Rectal smooth muscle tissue (tissue), 1 donor: ENCODE measurements around the gene KMT2E.

Source experiments
- H3K27ac ChIP-seq: one replicate; pipeline ENCODE4 v1.7.0; 2013; ENCODE audit warnings: low read depth, low read length, inconsistent platforms
- H3K27me3 ChIP-seq: one replicate; pipeline ENCODE4 v1.7.0; 2013; ENCODE audit warnings: low read length; ENCODE audit not compliant: control insufficient read depth, insufficient read depth
- H3K36me3 ChIP-seq: one replicate; pipeline ENCODE4 v1.7.0; 2013; ENCODE audit warnings: low read length; ENCODE audit not compliant: control insufficient read depth, insufficient read depth
- H3K4me1 ChIP-seq: one replicate; pipeline ENCODE4 v1.7.0; 2013; ENCODE audit warnings: low read length; ENCODE audit not compliant: control insufficient read depth, insufficient read depth
- H3K4me3 ChIP-seq: one replicate; pipeline ENCODE4 v1.7.0; 2013; ENCODE audit warnings: low read length
- H3K9ac ChIP-seq: one replicate; pipeline ENCODE4 v1.7.0; 2013; ENCODE audit warnings: low read length

Gene KMT2E

DNA sequence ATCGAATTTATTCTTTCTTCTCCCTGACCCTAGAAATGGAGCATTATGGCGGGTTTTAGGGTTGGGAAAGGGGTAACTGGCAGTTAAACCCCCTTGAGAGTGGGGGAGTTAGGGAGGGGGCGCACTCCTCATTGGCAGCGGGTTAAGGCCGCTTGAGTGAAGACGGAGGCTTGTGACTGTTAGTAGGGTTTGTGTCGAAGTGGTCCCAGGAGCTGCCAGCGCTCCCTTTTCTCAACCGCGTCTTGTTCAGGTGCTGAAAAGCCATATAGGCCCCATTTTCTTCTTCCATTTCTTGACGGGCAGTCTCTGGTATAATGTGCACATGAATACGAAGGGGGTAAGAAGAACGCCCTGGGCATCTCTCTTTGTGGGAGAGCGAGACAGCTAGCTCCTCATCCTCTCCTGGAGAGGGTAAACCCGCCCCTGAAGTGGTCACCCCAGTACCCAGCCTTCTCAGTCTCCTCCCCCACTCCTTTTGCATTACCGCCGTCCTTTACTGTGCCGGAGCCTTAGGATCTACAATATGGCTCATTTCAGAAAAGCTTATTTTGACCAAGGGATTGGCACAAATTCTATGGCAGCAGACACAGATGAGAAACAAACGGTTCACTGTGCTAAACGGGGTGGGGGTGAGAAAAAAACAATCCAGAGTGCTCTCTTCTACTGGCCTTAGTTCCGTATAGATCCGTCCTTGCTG, 836 bp downstream of the KMT2E start:
- H3K27ac ChIP-seq: peak overlapping the region; percentile 96
- H3K4me1 ChIP-seq: peaks cover 15% of the 10 kb centered on the region
- H3K36me3 ChIP-seq: peaks cover 8% of the 10 kb centered on the region

GRCh38 chr7:105015390-105015965, 1.5 kb downstream of the KMT2E start:
- peak overlapping the region; percentile 100 for H3K9ac ChIP-seq
- H3K4me1 ChIP-seq: peaks cover 15% of the 10 kb centered on the region
- H3K27me3 ChIP-seq: no peaks in the 10 kb centered on the region
- peak overlapping the region; percentile 96 for H3K27ac ChIP-seq
- H3K36me3 ChIP-seq: peaks cover 8% of the 10 kb centered on the region
- peak overlapping the region; percentile 94 for H3K4me3 ChIP-seq

More for the DNA sequence above, 836 bp downstream of the KMT2E start:
- H3K4me3 ChIP-seq: peak overlapping the region; percentile 94
- no peaks in the 10 kb centered on the region for H3K27me3 ChIP-seq
- peak overlapping the region; percentile 100 for H3K9ac ChIP-seq

DNA sequence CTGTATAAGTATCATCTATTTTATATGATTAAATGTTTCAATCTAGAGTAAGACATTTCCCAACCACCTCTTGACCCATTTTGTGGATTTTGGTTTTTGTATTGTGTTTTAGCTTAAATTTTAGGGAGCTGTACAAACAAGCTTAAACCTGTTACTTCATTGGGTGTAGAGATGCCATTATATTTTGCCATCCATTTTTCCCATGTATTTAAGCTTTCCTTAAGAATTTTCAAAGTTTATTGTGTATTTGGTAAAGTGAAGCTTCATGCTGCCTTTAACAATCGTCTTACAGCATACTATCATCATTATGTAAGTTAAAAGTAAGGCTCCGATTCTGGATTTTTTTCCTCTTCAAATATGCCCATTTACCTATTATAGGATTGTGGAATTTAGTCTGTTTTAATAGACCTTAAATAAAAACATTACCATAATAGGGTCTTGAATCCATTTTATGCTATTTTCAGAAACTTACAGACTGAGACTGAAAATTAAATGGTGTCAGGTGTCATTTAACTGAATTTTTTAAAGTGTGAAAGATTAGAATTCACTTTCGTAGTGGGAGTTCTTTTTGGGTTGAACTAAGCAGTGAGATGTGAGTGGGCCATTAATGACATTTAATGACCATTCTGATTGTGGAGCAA, 2.2 kb downstream of the KMT2E start:
- Histone ChIP-seq H3K27ac (peak overlapping the region; percentile 36), H3K4me3 (peak overlapping the region; percentile 94), H3K9ac (no peak overlapping the region), H3K27me3 (no peaks in the 10 kb centered on the region), H3K36me3 (peaks cover 8% of the 10 kb centered on the region), H3K4me1 (peaks cover 15% of the 10 kb centered on the region)

- peak overlapping the region; percentile 94 for H3K4me3 ChIP-seq
- H3K4me1 ChIP-seq: peaks cover 20% of the 10 kb centered on the region
- no peaks in the 10 kb centered on the region for H3K27me3 ChIP-seq
- H3K27ac ChIP-seq: peak overlapping the region; percentile 36
- no peak overlapping the region for H3K9ac ChIP-seq
- H3K36me3 ChIP-seq: peaks cover 8% of the 10 kb centered on the region
Observed at GRCh38 chr7:105016709-105017656, 3.0 kb downstream of the KMT2E start.

- Histone ChIP-seq H3K4me3 (peak overlapping the region; percentile 47), H3K27ac (no peak overlapping the region), H3K27me3 (no peaks in the 10 kb centered on the region), H3K9ac (no peak overlapping the region), H3K4me1 (peaks cover 23% of the 10 kb centered on the region), H3K36me3 (peaks cover 5% of the 10 kb centered on the region)
Observed at GRCh38 chr7:105017657-105018365, 3.8 kb downstream of the KMT2E start.

DNA sequence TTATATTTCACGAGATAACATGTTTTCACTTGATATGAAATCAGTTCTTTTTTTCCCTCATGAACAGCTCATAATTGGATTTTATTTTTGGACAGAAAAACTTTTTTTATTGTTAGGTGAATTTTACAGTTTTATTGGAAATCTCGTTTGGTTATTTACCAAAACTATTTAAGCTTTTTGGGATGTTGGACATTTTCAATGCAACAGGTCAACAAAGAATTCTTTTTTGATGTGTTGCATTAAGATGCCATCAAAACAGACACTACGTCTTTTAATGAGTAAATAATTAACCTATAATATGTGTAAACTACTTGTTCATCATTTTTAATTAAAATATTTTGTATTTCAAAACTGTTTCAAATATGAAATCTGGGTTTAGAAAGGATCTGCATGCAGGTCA, 5.3 kb downstream of the KMT2E start:
- no peak overlapping the region for H3K27ac ChIP-seq
- H3K27me3 ChIP-seq: no peaks in the 10 kb centered on the region
- H3K4me3 ChIP-seq: no peak overlapping the region
- H3K4me1 ChIP-seq: peaks cover 27% of the 10 kb centered on the region
- no peak overlapping the region for H3K9ac ChIP-seq
- peaks cover 3% of the 10 kb centered on the region for H3K36me3 ChIP-seq

- H3K27me3 ChIP-seq: no peaks in the 10 kb centered on the region
- peaks cover 35% of the 10 kb centered on the region for H3K4me1 ChIP-seq
- no peaks in the 10 kb centered on the region for H3K36me3 ChIP-seq
- no peak overlapping the region for H3K9ac ChIP-seq
- no peak overlapping the region for H3K4me3 ChIP-seq
- H3K27ac ChIP-seq: no peak overlapping the region
Observed at GRCh38 chr7:105020926-105021325, 6.9 kb downstream of the KMT2E start.

DNA sequence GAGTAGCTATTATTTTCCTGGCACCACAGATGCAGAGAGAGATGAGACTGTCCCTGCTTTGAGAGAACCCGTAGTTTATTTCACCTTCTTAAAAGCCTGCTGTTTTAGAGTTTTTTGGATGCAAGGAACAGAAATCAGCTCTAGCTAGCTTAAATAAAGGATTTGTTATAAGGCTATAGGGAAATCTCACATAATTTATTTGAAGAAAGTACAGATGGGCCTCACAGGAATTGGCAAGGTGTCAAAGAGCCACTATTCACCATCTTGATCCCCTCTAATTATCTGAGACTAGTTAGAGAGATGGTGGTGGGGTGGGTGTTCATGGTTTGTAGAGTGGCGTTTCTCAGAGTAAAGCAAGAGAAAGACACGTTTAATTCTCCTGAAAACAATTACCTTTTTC, 7.3 kb downstream of the KMT2E start:
- Histone ChIP-seq H3K27me3 (no peaks in the 10 kb centered on the region), H3K4me3 (no peak overlapping the region), H3K36me3 (no peaks in the 10 kb centered on the region), H3K27ac (no peak overlapping the region), H3K4me1 (peaks cover 31% of the 10 kb centered on the region), H3K9ac (no peak overlapping the region)

GRCh38 chr7:105021967-105022366, 8.0 kb downstream of the KMT2E start:
- H3K36me3 ChIP-seq: no peaks in the 10 kb centered on the region
- H3K4me3 ChIP-seq: no peak overlapping the region
- H3K4me1 ChIP-seq: peaks cover 27% of the 10 kb centered on the region
- no peak overlapping the region for H3K27ac ChIP-seq
- no peak overlapping the region for H3K9ac ChIP-seq
- H3K27me3 ChIP-seq: no peaks in the 10 kb centered on the region

GRCh38 chr7:105022458-105022857, 8.5 kb downstream of the KMT2E start:
- no peak overlapping the region for H3K27ac ChIP-seq
- no peak overlapping the region for H3K9ac ChIP-seq

DNA sequence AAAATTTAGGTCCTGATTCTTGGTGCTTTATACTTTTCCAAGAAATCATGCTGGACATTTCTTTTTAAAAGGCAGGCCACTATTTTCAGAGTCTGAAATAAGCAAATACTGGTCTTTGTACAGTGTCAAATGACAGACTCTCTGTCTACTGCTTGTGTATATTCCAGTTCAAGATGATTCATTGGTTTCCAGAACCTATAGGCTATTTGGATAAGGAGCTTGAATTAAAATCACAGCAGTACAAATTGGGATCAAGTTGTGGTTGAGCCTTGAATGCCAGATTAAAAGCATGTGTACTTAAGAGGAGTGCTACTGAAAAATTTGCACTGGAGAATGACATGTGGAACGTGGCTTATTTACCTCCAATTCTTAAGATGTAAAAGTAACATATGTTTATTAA, 10.7 kb downstream of the KMT2E start:
- Histone ChIP-seq H3K27ac (no peak overlapping the region), H3K27me3 (no peaks in the 10 kb centered on the region), H3K36me3 (no peaks in the 10 kb centered on the region), H3K4me1 (peaks cover 20% of the 10 kb centered on the region), H3K9ac (no peak overlapping the region), H3K4me3 (no peak overlapping the region)

More at GRCh38 chr7:105022458-105022857, 8.5 kb downstream of the KMT2E start:
- no peaks in the 10 kb centered on the region for H3K36me3 ChIP-seq
- H3K4me3 ChIP-seq: no peak overlapping the region
- H3K27me3 ChIP-seq: no peaks in the 10 kb centered on the region
- H3K4me1 ChIP-seq: peaks cover 24% of the 10 kb centered on the region
